Colonic mucosa (tissue), 4 donors: ENCODE measurements around the gene ZNF248. TPM values are rescaled to one million over a fixed set of nuclear protein-coding genes. Genes with fewer than 3 reads are reported as not detected.

Experiments
- DNase-seq: peaks from one replicate; pipeline ENCODE4 v3.0.0-alpha.2; 2020
- H3K27ac ChIP-seq: fragments of 200-600 bp; one replicate; pipeline ENCODE4 v1.8.0; 2021
- H3K27me3 ChIP-seq: fragments of 200-600 bp; one replicate; pipeline ENCODE4 v1.8.0; 2021
- H3K36me3 ChIP-seq: fragments of 200-600 bp; one replicate; pipeline ENCODE4 v1.8.0; 2021
- H3K4me1 ChIP-seq: fragments of 200-600 bp; one replicate; pipeline ENCODE4 v1.8.0; 2021; ENCODE audit warnings: mild to moderate bottlenecking
- H3K4me3 ChIP-seq: fragments of 200-600 bp; one replicate; pipeline ENCODE4 v1.8.0; 2021
- H3K9ac ChIP-seq, 2 donors: one replicate each; pipeline ENCODE4 v1.7.0; 2013; ENCODE audit warnings: control low read depth in 2 of 2, low read depth in 2 of 2, low read length in 2 of 2
- H3K9me3 ChIP-seq: fragments of 200-600 bp; one replicate; pipeline ENCODE4 v1.8.0; 2021
- CTCF ChIP-seq: fragments of 200-600 bp; IDR thresholded peaks from one replicate; pipeline ENCODE4 v1.8.0; 2022; ENCODE audit warnings: antibody characterized with exemption, mild to moderate bottlenecking
- intact Hi-C: fragments of 100-400 bp; cut with DNase I; formaldehyde crosslinking; loops from one replicate; pipeline ENCODE4 v1.14.1; 2022
- total RNA-seq, 2 donors: library from RNA; stranded (reverse); fragmentation: NEBNext Ultra II Directional in 1 of 2; extraction: Animal tissue kit (Norgen Biotek cat#: 25700) in 1 of 2; gene quantifications; one replicate each; pipeline ENCODE4 v1.2.1, GENCODE V29; 2021
- donor health status: healthy.
- donor health status: DM: no; HTN: no; CAD: no.
- donor health status: DM: no; HTN: no; CAD: no.

ZNF248 gene
- total RNA-seq, 2 donors from 2014 or later: 7.5 to 8.2 TPM

- H3K4me3 ChIP-seq: no peak overlapping the region
- no peaks in the 10 kb centered on the region for H3K4me1 ChIP-seq
- H3K27ac ChIP-seq: no peak overlapping the region
- no peaks in the 10 kb centered on the region for H3K36me3 ChIP-seq
- no peak for TF ChIP-seq CTCF
- no peaks in the 10 kb centered on the region for H3K27me3 ChIP-seq
- DNase-seq: no peak
- H3K9me3 ChIP-seq: no peaks in the 10 kb centered on the region
- no peak overlapping the region for H3K9ac ChIP-seq
- intact Hi-C loops: no loop called here
These were observed 76.9 kb downstream of the ZNF248 start for GRCh38 chr10:37780536-37780935.

GRCh38 chr10:37777056-37777455 lies 80.4 kb downstream of the ZNF248 start:
- no peak for DNase-seq
- no peaks in the 10 kb centered on the region for H3K9me3 ChIP-seq
- H3K27ac ChIP-seq: no peak overlapping the region
- H3K27me3 ChIP-seq: no peaks in the 10 kb centered on the region
- H3K4me1 ChIP-seq: no peaks in the 10 kb centered on the region
- no peak for TF ChIP-seq CTCF
- no peak overlapping the region for H3K4me3 ChIP-seq
- H3K9ac ChIP-seq: no peak overlapping the region
- no peaks in the 10 kb centered on the region for H3K36me3 ChIP-seq
- intact Hi-C loops: no loop called here

GRCh38 chr10:37775612-37776011 lies 81.8 kb downstream of the ZNF248 start:
- Histone ChIP-seq H3K4me3 (no peak overlapping the region), H3K27ac (no peak overlapping the region), H3K9me3 (no peaks in the 10 kb centered on the region)

GRCh38 chr10:37774351-37774750 lies 83.1 kb downstream of the ZNF248 start:
- intact Hi-C loops: no loop called here
- TF ChIP-seq CTCF: no peak
- no peaks in the 10 kb centered on the region for H3K36me3 ChIP-seq
- H3K4me3 ChIP-seq: no peak overlapping the region
- H3K9me3 ChIP-seq: no peaks in the 10 kb centered on the region
- peak; percentile 27 for DNase-seq
- no peaks in the 10 kb centered on the region for H3K4me1 ChIP-seq
- H3K27ac ChIP-seq: no peak overlapping the region
- H3K27me3 ChIP-seq: no peaks in the 10 kb centered on the region
- H3K9ac ChIP-seq: no peak overlapping the region

More at GRCh38 chr10:37775612-37776011, 81.8 kb downstream of the ZNF248 start:
- DNase-seq: no peak
- intact Hi-C loops: no loop called here
- TF ChIP-seq CTCF: no peak
- Histone ChIP-seq H3K4me1 (no peaks in the 10 kb centered on the region), H3K36me3 (no peaks in the 10 kb centered on the region), H3K9ac (no peak overlapping the region), H3K27me3 (no peaks in the 10 kb centered on the region)

- Histone ChIP-seq H3K9ac (no peak overlapping the region), H3K27ac (no peak overlapping the region), H3K9me3 (no peaks in the 10 kb centered on the region), H3K4me1 (no peaks in the 10 kb centered on the region), H3K36me3 (no peaks in the 10 kb centered on the region), H3K27me3 (no peaks in the 10 kb centered on the region), H3K4me3 (no peak overlapping the region)
- intact Hi-C loops: no loop called here
- no peak for TF ChIP-seq CTCF
- DNase-seq: no peak
These were observed 92.2 kb downstream of the ZNF248 start for GRCh38 chr10:37765216-37765615.

- Histone ChIP-seq H3K4me1 (no peaks in the 10 kb centered on the region), H3K36me3 (no peaks in the 10 kb centered on the region), H3K27ac (no peak overlapping the region), H3K27me3 (no peaks in the 10 kb centered on the region), H3K9me3 (no peaks in the 10 kb centered on the region), H3K9ac (no peak overlapping the region), H3K4me3 (no peak overlapping the region)
- intact Hi-C loops: no loop called here
- no peak for DNase-seq
- no peak for TF ChIP-seq CTCF
These were observed 94.3 kb downstream of the ZNF248 start for GRCh38 chr10:37763132-37763531.
